B cell (primary cell): Measurements from ENCODE around the gene LMAN2.
"Not testable (repeated sequence)": the region's sequence is repeated elsewhere in the genome, so short reads cannot be mapped to it uniquely, and the experiment has no call there.

ENCODE experiments used
- CTCF ChIP-seq: fragments of 200-600 bp; IDR thresholded peaks from one replicate; pipeline ENCODE4 v1.8.0; 2022; ENCODE audit warnings: antibody characterized with exemption, mild to moderate bottlenecking
- EZH2 ChIP-seq: IDR thresholded peaks from 2 replicates; pipeline ENCODE4 v1.6.1; 2012; ENCODE audit warnings: borderline replicate concordance, low read depth, mild to moderate bottlenecking, moderate library complexity, low read length; ENCODE audit not compliant: insufficient read depth, poor library complexity, severe bottlenecking

- not testable (repeated sequence) for TF ChIP-seq CTCF, EZH2
Measured at GRCh38 chr5:177306103-177306640, 45.3 kb downstream of the LMAN2 start.
